ENCODE results near the gene CACNA1B. TPM values are rescaled to one million over a fixed set of nuclear protein-coding genes. Genes with fewer than 3 reads are reported as not detected.

The CACNA1B gene
- total RNA-seq, 1 donor from 2014 or later, result 3.1 TPM

DNA sequence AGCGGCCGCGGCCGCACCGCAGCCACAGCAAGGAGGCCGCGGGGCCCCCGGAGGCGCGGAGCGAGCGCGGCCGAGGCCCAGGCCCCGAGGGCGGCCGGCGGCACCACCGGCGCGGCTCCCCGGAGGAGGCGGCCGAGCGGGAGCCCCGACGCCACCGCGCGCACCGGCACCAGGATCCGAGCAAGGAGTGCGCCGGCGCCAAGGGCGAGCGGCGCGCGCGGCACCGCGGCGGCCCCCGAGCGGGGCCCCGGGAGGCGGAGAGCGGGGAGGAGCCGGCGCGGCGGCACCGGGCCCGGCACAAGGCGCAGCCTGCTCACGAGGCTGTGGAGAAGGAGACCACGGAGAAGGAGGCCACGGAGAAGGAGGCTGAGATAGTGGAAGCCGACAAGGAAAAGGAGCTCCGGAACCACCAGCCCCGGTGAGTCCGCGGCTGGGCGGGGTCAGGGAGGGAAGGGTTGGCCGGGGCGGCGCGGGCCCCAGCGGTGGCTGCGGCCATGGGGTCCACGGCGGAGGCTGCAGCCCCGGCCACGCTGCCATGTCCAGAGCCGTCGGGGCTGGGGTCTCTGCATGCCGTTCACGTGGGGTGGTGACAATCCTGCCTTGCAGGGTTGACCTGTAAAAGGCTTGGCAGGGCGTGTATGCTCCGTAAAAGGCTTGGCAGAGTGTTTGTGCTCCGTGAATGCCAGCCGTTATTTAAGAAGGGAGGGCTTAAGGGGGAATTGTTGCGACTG lies 146.0 kb downstream of the CACNA1B start:
- no peaks in the 10 kb centered on the region for H3K4me1 Mint-ChIP-seq
- TF ChIP-seq, protein P1, sequence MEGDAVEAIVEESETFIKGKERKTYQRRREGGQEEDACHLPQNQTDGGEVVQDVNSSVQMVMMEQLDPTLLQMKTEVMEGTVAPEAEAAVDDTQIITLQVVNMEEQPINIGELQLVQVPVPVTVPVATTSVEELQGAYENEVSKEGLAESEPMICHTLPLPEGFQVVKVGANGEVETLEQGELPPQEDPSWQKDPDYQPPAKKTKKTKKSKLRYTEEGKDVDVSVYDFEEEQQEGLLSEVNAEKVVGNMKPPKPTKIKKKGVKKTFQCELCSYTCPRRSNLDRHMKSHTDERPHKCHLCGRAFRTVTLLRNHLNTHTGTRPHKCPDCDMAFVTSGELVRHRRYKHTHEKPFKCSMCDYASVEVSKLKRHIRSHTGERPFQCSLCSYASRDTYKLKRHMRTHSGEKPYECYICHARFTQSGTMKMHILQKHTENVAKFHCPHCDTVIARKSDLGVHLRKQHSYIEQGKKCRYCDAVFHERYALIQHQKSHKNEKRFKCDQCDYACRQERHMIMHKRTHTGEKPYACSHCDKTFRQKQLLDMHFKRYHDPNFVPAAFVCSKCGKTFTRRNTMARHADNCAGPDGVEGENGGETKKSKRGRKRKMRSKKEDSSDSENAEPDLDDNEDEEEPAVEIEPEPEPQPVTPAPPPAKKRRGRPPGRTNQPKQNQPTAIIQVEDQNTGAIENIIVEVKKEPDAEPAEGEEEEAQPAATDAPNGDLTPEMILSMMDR (conservative IDR thresholded peaks at IDR 0.05), result no peak

DNA sequence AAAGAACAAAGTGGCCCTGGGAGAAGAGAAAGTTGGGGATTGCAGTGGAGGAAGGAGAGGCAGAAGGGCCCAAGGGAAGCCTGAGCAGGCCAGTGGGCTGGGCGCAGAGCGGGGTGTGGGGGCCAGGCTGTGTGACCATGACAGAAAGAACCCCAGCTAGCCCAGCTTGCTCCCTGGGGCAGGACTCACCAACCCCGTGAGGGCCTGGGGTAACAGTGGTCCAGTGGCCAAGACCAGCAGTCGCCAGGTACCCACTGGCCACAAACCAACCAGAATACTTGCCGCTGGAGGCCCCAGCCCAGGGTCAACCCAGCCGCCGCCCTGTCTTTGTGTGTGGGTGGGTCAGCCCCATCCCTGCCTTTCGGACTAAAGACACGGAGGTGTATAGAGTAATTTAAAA lies 146.5 kb downstream of the CACNA1B start:
- no peaks in the 10 kb centered on the region for H3K36me3 Mint-ChIP-seq (ENCODE audit: low read depth)
- TF ChIP-seq, protein P1 (conservative IDR thresholded peaks at IDR 0.05), result no peak
- no peak overlapping the region for H3K27ac Mint-ChIP-seq (ENCODE audit: unreplicated experiment)
- peaks cover 73% of the 10 kb centered on the region for H3K27me3 Mint-ChIP-seq (ENCODE audit: low read depth)
- no peaks in the 10 kb centered on the region for H3K9me3 Mint-ChIP-seq
- no peak overlapping the region for H3K4me3 Mint-ChIP-seq
- no peak for DNase-seq (ENCODE audit: low read depth, low spot score)
- H3K4me1 Mint-ChIP-seq, result no peaks in the 10 kb centered on the region

More for the DNA sequence above, 146.0 kb downstream of the CACNA1B start:
- H3K9me3 Mint-ChIP-seq, result no peaks in the 10 kb centered on the region
- peaks cover 70% of the 10 kb centered on the region for H3K27me3 Mint-ChIP-seq (ENCODE audit: low read depth)
- DNase-seq (ENCODE audit: low read depth, low spot score), result peak; percentile 3
- no peak overlapping the region for H3K4me3 Mint-ChIP-seq
- H3K36me3 Mint-ChIP-seq (ENCODE audit: low read depth), result no peaks in the 10 kb centered on the region
- no peak overlapping the region for H3K27ac Mint-ChIP-seq (ENCODE audit: unreplicated experiment)

DNA sequence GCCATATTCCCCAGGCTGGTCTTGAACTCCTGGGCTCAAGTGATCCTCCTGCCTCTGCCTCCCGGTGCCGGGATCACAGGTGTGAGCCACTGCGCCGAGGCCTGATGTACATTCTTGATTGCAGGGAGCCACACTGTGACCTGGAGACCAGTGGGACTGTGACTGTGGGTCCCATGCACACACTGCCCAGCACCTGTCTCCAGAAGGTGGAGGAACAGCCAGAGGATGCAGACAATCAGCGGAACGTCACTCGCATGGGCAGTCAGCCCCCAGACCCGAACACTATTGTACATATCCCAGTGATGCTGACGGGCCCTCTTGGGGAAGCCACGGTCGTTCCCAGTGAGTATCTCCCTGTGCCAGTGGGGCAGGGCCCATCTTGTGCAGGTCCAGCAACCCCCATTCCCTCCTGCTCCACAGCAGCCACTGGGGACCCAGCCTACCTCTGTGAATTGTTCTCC lies 147.3 kb downstream of the CACNA1B start:
- Mint-ChIP-seq H3K4me1 (no peaks in the 10 kb centered on the region), H3K36me3 (ENCODE audit: low read depth) (no peaks in the 10 kb centered on the region), H3K27ac (ENCODE audit: unreplicated experiment) (no peak overlapping the region), H3K27me3 (ENCODE audit: low read depth) (peaks cover 77% of the 10 kb centered on the region), H3K9me3 (no peaks in the 10 kb centered on the region), H3K4me3 (no peak overlapping the region)
- no peak for DNase-seq (ENCODE audit: low read depth, low spot score)
- TF ChIP-seq, protein P1 (conservative IDR thresholded peaks at IDR 0.05), result no peak

DNA sequence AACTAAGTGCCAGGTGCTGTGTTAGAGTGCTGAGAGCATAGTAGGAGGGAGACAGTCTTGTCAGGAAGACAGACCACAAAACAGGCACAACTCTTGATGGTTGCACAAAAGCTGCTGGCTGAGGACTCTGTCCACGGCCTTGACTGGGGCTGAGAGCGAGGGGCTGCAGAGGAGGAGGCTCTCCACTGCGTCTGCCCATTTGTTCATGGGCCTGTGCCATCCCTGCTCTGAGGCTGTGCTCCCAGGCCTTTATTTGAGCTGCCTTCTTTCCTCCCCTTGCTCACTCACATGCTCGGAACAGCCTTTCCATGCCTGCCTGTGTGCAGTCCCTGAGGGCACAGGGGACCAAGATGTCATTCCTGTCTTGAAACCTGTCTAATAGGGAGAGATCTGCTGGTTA lies 147.8 kb downstream of the CACNA1B start:
- Mint-ChIP-seq H3K9me3 (no peaks in the 10 kb centered on the region), H3K27me3 (ENCODE audit: low read depth) (peaks cover 79% of the 10 kb centered on the region), H3K36me3 (ENCODE audit: low read depth) (no peaks in the 10 kb centered on the region), H3K4me1 (no peaks in the 10 kb centered on the region), H3K4me3 (no peak overlapping the region), H3K27ac (ENCODE audit: unreplicated experiment) (no peak overlapping the region)
- no peak for DNase-seq (ENCODE audit: low read depth, low spot score)
- TF ChIP-seq, protein P1 (conservative IDR thresholded peaks at IDR 0.05), result no peak

DNA sequence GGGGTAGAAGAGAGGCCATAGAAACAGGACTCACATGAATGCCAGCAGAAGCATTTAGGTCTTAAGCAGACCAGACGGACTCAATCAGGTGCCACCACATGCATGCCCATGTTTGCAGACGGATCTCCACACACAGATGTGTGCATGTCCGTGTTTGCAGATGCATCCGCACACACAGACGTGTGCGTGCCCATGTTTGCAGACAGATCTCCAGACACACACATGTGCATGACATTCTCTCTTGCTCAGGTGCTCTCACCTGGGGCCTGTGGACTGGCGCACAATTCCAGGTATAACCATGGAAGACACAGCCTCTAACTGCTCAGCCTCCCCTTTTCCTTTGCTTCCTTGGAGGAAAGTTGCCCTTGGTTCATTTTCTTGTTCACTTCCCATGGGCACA lies 148.3 kb downstream of the CACNA1B start:
- Mint-ChIP-seq H3K4me3 (no peak overlapping the region), H3K9me3 (no peaks in the 10 kb centered on the region), H3K27ac (ENCODE audit: unreplicated experiment) (no peak overlapping the region), H3K4me1 (no peaks in the 10 kb centered on the region), H3K36me3 (ENCODE audit: low read depth) (no peaks in the 10 kb centered on the region), H3K27me3 (ENCODE audit: low read depth) (peaks cover 81% of the 10 kb centered on the region)
- DNase-seq (ENCODE audit: low read depth, low spot score), result no peak
- TF ChIP-seq, protein P1 (conservative IDR thresholded peaks at IDR 0.05), result no peak

All from neural crest cell (in vitro differentiated cells).